ENCODE measurements around the gene TMEM98.

DNA sequence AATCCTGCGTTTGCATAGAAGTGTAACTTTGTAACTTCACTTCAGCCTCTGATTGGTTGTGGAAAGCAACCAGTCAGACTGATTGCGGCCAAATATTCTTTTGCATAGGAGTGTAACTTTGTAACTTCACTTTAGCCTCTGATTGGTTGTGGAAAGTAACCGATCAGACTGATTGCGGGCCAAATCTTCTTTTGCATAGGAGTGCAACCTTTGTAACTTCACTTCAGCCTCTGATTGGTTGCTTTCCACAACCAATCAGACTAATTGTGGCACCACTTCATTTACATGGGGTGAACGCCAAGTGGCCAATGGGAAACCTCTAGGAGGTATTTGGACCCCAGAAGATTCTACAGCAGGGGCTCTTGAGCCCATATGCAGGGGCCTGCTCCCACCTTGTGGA, 1.8 kb upstream of the TMEM98 start:
- TF ChIP-seq POLR2A (IDR thresholded peaks at IDR 0.05; ENCODE audit: low read length) = no peak
- TF ChIP-seq GATA1 (IDR thresholded peaks at IDR 0.05; ENCODE audit: low read depth, low read length) = no peak
